Measurements from ENCODE around the gene ADCY9.

DNA sequence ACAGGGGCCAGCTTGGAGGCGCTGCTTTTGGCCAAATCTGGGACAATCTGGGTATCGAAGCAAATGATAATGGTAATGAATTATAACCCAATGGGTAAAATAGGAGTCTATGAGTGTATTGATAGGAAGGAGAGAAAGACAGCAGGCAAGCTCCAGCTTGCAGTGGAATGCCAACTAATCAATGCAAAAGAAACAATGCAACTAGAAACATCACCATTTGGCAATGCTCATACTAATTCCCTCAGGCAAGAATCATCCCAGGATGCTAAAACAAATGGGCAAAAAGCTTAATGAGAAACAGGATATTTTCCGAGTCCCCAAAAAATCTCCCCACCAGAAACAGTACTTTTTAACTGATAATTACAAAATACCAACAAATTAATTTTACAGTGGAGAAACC lies 64.7 kb downstream of the ADCY9 start:
- TF ChIP-seq USF2 (CRISPR knock-in tag; IDR thresholded peaks at IDR 0.05) = no peak
- TF ChIP-seq, protein P1, sequence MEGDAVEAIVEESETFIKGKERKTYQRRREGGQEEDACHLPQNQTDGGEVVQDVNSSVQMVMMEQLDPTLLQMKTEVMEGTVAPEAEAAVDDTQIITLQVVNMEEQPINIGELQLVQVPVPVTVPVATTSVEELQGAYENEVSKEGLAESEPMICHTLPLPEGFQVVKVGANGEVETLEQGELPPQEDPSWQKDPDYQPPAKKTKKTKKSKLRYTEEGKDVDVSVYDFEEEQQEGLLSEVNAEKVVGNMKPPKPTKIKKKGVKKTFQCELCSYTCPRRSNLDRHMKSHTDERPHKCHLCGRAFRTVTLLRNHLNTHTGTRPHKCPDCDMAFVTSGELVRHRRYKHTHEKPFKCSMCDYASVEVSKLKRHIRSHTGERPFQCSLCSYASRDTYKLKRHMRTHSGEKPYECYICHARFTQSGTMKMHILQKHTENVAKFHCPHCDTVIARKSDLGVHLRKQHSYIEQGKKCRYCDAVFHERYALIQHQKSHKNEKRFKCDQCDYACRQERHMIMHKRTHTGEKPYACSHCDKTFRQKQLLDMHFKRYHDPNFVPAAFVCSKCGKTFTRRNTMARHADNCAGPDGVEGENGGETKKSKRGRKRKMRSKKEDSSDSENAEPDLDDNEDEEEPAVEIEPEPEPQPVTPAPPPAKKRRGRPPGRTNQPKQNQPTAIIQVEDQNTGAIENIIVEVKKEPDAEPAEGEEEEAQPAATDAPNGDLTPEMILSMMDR (IDR thresholded peaks at IDR 0.05) = no peak
- TF ChIP-seq, protein P2, sequence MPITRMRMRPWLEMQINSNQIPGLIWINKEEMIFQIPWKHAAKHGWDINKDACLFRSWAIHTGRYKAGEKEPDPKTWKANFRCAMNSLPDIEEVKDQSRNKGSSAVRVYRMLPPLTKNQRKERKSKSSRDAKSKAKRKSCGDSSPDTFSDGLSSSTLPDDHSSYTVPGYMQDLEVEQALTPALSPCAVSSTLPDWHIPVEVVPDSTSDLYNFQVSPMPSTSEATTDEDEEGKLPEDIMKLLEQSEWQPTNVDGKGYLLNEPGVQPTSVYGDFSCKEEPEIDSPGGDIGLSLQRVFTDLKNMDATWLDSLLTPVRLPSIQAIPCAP (CRISPR knock-in tag; IDR thresholded peaks at IDR 0.05) = no peak
